Ramos (cell line): Measurements from ENCODE around the gene NIP7.

ENCODE experiments used
- in situ Hi-C: fragments of 300-500 bp; cut with MboI; formaldehyde crosslinking; loops from one replicate; pipeline ENCODE4 v1.14.3; 2022; ENCODE audit warnings: low sequenced_read_pairs; ENCODE audit not compliant: unreplicated experiment

Gene NIP7

GRCh38 chr16:69381231-69381630 lies 41.7 kb downstream of the NIP7 start:
- in situ Hi-C loops, result no loop called here

- in situ Hi-C loops, result no loop called here
These were observed 42.8 kb downstream of the NIP7 start for GRCh38 chr16:69382421-69382820.

- in situ Hi-C loops, result no loop called here
These were observed 45.4 kb downstream of the NIP7 start for GRCh38 chr16:69384974-69385373.

- in situ Hi-C loops, result no loop called here
These were observed 47.0 kb downstream of the NIP7 start for GRCh38 chr16:69386596-69386995.
